Thyroid gland (tissue), 4 donors: Measurements from ENCODE around the gene STARD9. TPM values are rescaled to one million over a fixed set of nuclear protein-coding genes. Genes with fewer than 3 reads are reported as not detected.

Experiments used
- DNase-seq, 2 donors: peaks; one replicate each; pipeline ENCODE4 v3.0.0-alpha.2; 2019
- H3K27ac ChIP-seq, 3 donors: fragments of 200-600 bp; sonication (generic); 1 replicate in 2 of 3; 2 replicates in 1 of 3; pipeline ENCODE4 v1.5.1; 2016 to 2019; ENCODE audit warnings: mild to moderate bottlenecking in 1 of 3, moderate library complexity in 1 of 3
- H3K27me3 ChIP-seq: fragments of 200-600 bp; sonication (generic); one replicate; pipeline ENCODE4 v1.5.1; 2019
- H3K36me3 ChIP-seq, 2 donors: fragments of 200-600 bp; sonication (generic); one replicate each; pipeline ENCODE4 v1.5.1; 2016 to 2019
- H3K4me1 ChIP-seq, 2 donors: fragments of 200-600 bp; sonication (generic); one replicate each; pipeline ENCODE4 v1.5.1; 2017 to 2019
- H3K4me3 ChIP-seq, 3 donors: fragments of 200-600 bp; sonication (generic); replicated peaks in 1 of 3; 1 replicate in 2 of 3; 2 replicates in 1 of 3; pipeline ENCODE4 v1.5.1; 2016; ENCODE audit warnings: mild to moderate bottlenecking in 1 of 3
- H3K9me3 ChIP-seq: fragments of 200-600 bp; sonication (generic); one replicate; pipeline ENCODE4 v1.5.1; 2017
- POLR2A ChIP-seq, 2 donors: fragments of 450-650 bp; IDR thresholded peaks; one replicate each; pipeline ENCODE4 v1.6.1; 2017; ENCODE audit warnings: antibody characterized with exemption in 2 of 2, mild to moderate bottlenecking in 2 of 2, moderate library complexity in 1 of 2
- WGBS, 2 donors: methylation state at CpG; one replicate each; pipeline ENCODE4 v1.1.5; 2017; 5-methylcytosine and 5-hydroxymethylcytosine counted together
- intact Hi-C: fragments of 100-400 bp; cut with DNase I; formaldehyde crosslinking; loops from one replicate; pipeline ENCODE4 v1.15.1; 2023
- total RNA-seq, 4 donors: library from RNA; depleted of rRNA; stranded (reverse); fragments of >200 nt; gene quantifications; one replicate each; pipeline ENCODE4 v1.2.3, GENCODE V29; 2016
- TF ChIP-seq, protein P1 (sequence below), 6 experiments: fragments of 200-600 bp in 3 of 6; fragments of 450-650 bp in 3 of 6; sonication (generic) in 3 of 6; IDR thresholded peaks; one replicate each; pipeline ENCODE4 v1.5.1; 2016 to 2019; ENCODE audit warnings: antibody characterized with exemption in 6 of 6, mild to moderate bottlenecking in 2 of 6, inconsistent platforms in 1 of 6, moderate library complexity in 1 of 6

Gene STARD9
- total RNA-seq, 4 donors from 2014 or later = 6.4 to 23.4 (median 10.1) TPM

GRCh38 chr15:42640109-42640508 lies 64.7 kb downstream of the STARD9 start:
- H3K27me3 ChIP-seq = no peaks in the 10 kb centered on the region
- no peak overlapping the region for H3K4me3 ChIP-seq
- H3K27ac ChIP-seq = no peak overlapping the region
- no peak for DNase-seq
- no peaks in the 10 kb centered on the region for H3K9me3 ChIP-seq
- H3K36me3 ChIP-seq = no peaks in the 10 kb centered on the region
- H3K4me1 ChIP-seq = no peaks in the 10 kb centered on the region
- intact Hi-C loops = no loop called here
- no peak for TF ChIP-seq POLR2A (IDR thresholded peaks at IDR 0.05)
- TF ChIP-seq, protein P1, sequence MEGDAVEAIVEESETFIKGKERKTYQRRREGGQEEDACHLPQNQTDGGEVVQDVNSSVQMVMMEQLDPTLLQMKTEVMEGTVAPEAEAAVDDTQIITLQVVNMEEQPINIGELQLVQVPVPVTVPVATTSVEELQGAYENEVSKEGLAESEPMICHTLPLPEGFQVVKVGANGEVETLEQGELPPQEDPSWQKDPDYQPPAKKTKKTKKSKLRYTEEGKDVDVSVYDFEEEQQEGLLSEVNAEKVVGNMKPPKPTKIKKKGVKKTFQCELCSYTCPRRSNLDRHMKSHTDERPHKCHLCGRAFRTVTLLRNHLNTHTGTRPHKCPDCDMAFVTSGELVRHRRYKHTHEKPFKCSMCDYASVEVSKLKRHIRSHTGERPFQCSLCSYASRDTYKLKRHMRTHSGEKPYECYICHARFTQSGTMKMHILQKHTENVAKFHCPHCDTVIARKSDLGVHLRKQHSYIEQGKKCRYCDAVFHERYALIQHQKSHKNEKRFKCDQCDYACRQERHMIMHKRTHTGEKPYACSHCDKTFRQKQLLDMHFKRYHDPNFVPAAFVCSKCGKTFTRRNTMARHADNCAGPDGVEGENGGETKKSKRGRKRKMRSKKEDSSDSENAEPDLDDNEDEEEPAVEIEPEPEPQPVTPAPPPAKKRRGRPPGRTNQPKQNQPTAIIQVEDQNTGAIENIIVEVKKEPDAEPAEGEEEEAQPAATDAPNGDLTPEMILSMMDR (IDR thresholded peaks at IDR 0.05) = no peak
- 97 to 99% methylated on average over 4 of the region's 4 CpGs for WGBS, 2 donors

GRCh38 chr15:42650208-42651066 lies 75.0 kb downstream of the STARD9 start:
- DNase-seq = peak; percentile 45 to 53
- intact Hi-C loops = loop anchor here (5.0 kb wide), 1 partner anchor 193 kb away; no protein-coding TSS in a partner anchor
- Histone ChIP-seq H3K9me3 (no peaks in the 10 kb centered on the region), H3K27ac (no peak overlapping the region), H3K4me1 (no peaks in the 10 kb centered on the region), H3K36me3 (no peaks in the 10 kb centered on the region), H3K27me3 (no peaks in the 10 kb centered on the region), H3K4me3 (no peak overlapping the region)
- TF ChIP-seq, protein P1 (IDR thresholded peaks at IDR 0.05) = peak; percentile 29 to 64 (median 46)
- TF ChIP-seq POLR2A (IDR thresholded peaks at IDR 0.05) = no peak
- WGBS, 2 donors = 60 to 63% methylated on average over 5 of the region's 5 CpGs

- no peak overlapping the region for H3K4me3 ChIP-seq
- no peaks in the 10 kb centered on the region for H3K36me3 ChIP-seq
- H3K27ac ChIP-seq = no peak overlapping the region
- no peaks in the 10 kb centered on the region for H3K4me1 ChIP-seq
- intact Hi-C loops = no loop called here
- no peaks in the 10 kb centered on the region for H3K9me3 ChIP-seq
- H3K27me3 ChIP-seq = no peaks in the 10 kb centered on the region
- DNase-seq = no peak
- WGBS, 2 donors = 66 to 85% methylated on average over 3 of the region's 3 CpGs
- TF ChIP-seq, protein P1 (IDR thresholded peaks at IDR 0.05) = no peak
- no peak for TF ChIP-seq POLR2A (IDR thresholded peaks at IDR 0.05)
Measured at GRCh38 chr15:42665827-42666226, 90.4 kb downstream of the STARD9 start.

- intact Hi-C loops = no loop called here
Measured at GRCh38 chr15:42667855-42668254, 92.4 kb downstream of the STARD9 start.

More at GRCh38 chr15:42667855-42668254, 92.4 kb downstream of the STARD9 start:
- Histone ChIP-seq H3K27me3 (no peaks in the 10 kb centered on the region), H3K4me3 (no peak overlapping the region), H3K9me3 (no peaks in the 10 kb centered on the region), H3K36me3 (no peaks in the 10 kb centered on the region), H3K4me1 (no peaks in the 10 kb centered on the region), H3K27ac (no peak overlapping the region)
- WGBS, 2 donors = 91 to 95% methylated on average over 1 of the region's 1 CpG
- no peak for DNase-seq
- TF ChIP-seq, protein P1 (IDR thresholded peaks at IDR 0.05) = no peak
- TF ChIP-seq POLR2A (IDR thresholded peaks at IDR 0.05) = no peak
